HepG2 (cell line): ENCODE results near the gene SPACA5B. TPM values are rescaled to one million over a fixed set of nuclear protein-coding genes. Genes with fewer than 3 reads are reported as not detected.

Source experiments
- ATAC-seq: fragments of 200-7000 bp; cut with Tn5 transposase; 3 replicates; pipeline ENCODE4 v1.9.1; 2020; ENCODE audit warnings: mild to moderate bottlenecking, moderate library complexity
- BruUV-seq: library from RNA; stranded (reverse); fragments of 400-500 nt; replicated peaks from 2 replicates; lab custom pipeline; 2021; lab: Mats Ljungman, UMichigan
- CTCF ChIA-PET: fragments of 300-600 bp; formaldehyde crosslinking; extraction: SDS; loops from one replicate; lab custom pipeline; 2021; ENCODE audit warnings: low total read pairs, inconsistent platforms, low intra/inter-chr PET ratio; lab: Yijun Ruan, JAX
- POLR2A ChIA-PET: fragments of 350-600 bp; sonication (Branson Sonifier 250); formaldehyde crosslinking; loops from one replicate; lab custom pipeline; 2020; ENCODE audit warnings: antibody characterized with exemption, inconsistent platforms; lab: Yijun Ruan, JAX
- DNase-seq: peaks from one replicate; pipeline ENCODE4 v3.0.0-alpha.2; 2015; ENCODE audit warnings: low spot score
- FAIRE-seq: peaks from 3 replicates; lab custom pipeline; 2011; peaks lifted over from hg19 to GRCh38; lab: Jason Lieb, UNC
- H2AFZ ChIP-seq: one replicate; pipeline ENCODE4 v1.6.1; 2011; ENCODE audit warnings: low read length, inconsistent platforms
- H3K27ac ChIP-seq: fragments of 300-600 bp; 3 replicates; pipeline ENCODE4 v1.8.0; 2011; ENCODE audit warnings: mixed run types, mild to moderate bottlenecking, mixed read lengths, low read length, inconsistent platforms; ENCODE audit not compliant: insufficient read depth; ENCODE audit errors: extremely low read length
- H3K27me3 ChIP-seq, 2 experiments: fragments of 200-600 bp in 1 of 2; 2 replicates in 1 of 2; 3 replicates in 1 of 2; pipeline versions ENCODE4 v1.6.0 to v1.8.0; 2011; ENCODE audit warnings: low read length in 2 of 2, mild to moderate bottlenecking in 2 of 2, moderate library complexity in 2 of 2, inconsistent platforms in 1 of 2; ENCODE audit not compliant: insufficient read depth in 2 of 2, control insufficient read depth in 1 of 2
- H3K36me3 ChIP-seq, 2 experiments: fragments of 200-600 bp in 1 of 2; replicated peaks in 1 of 2; 2 replicates in 1 of 2; 3 replicates in 1 of 2; pipeline versions ENCODE4 v1.5.1 to v1.8.0; 2011; ENCODE audit warnings: low read length in 2 of 2, inconsistent platforms in 1 of 2; ENCODE audit not compliant: insufficient read depth in 2 of 2, control insufficient read depth in 1 of 2
- H3K4me1 ChIP-seq: 2 replicates; pipeline ENCODE4 v1.5.1; 2012; ENCODE audit warnings: low read length, inconsistent platforms; ENCODE audit not compliant: insufficient read depth
- H3K4me2 ChIP-seq: 2 replicates; pipeline ENCODE4 v1.6.0; 2011; ENCODE audit warnings: low read depth, low read length, inconsistent platforms
- H3K4me3 ChIP-seq, 3 experiments: fragments of 200-600 bp in 1 of 3; sonication (generic), shearing (Covaris generic) in 1 of 3; replicated peaks in 1 of 3; 2 replicates each; pipeline ENCODE4 v1.5.1; 2011 to 2016; ENCODE audit warnings: low read length in 3 of 3, inconsistent platforms in 2 of 3, low read depth in 2 of 3, mild to moderate bottlenecking in 2 of 3, control low read depth in 1 of 3, mixed read lengths in 1 of 3; ENCODE audit not compliant: insufficient read depth in 1 of 3
- H3K79me2 ChIP-seq: one replicate; pipeline ENCODE4 v1.6.1; 2011; ENCODE audit warnings: low read length, inconsistent platforms; ENCODE audit not compliant: insufficient read depth
- H3K9ac ChIP-seq: 2 replicates; pipeline ENCODE4 v1.6.0; 2011; ENCODE audit warnings: mild to moderate bottlenecking, low read depth, low read length, inconsistent platforms; ENCODE audit not compliant: insufficient read depth
- H3K9me3 ChIP-seq: 2 replicates; pipeline ENCODE4 v1.5.1; 2012; ENCODE audit warnings: mild to moderate bottlenecking, low read length
- H4K20me1 ChIP-seq: 2 replicates; pipeline ENCODE4 v1.6.0; 2011; ENCODE audit warnings: inconsistent platforms, mild to moderate bottlenecking, low read length, moderate library complexity; ENCODE audit not compliant: insufficient read depth
- MLLT10 ChIP-seq: sonication (generic); formaldehyde crosslinking; IDR thresholded peaks from 2 replicates; pipeline ENCODE4 v1.4.0; 2020; ENCODE audit warnings: missing genetic modification reagents
- PRDM15 ChIP-seq: sonication (generic); formaldehyde crosslinking; IDR thresholded peaks from 2 replicates; pipeline ENCODE4 v1.4.0; 2020; ENCODE audit warnings: missing genetic modification reagents
- STAG1 ChIP-seq: sonication (generic); formaldehyde crosslinking; IDR thresholded peaks from 2 replicates; pipeline ENCODE4 v1.4.0; 2020; ENCODE audit warnings: missing genetic modification reagents
- TBL1XR1 ChIP-seq: fragments of 150-350 bp; IDR thresholded peaks from 2 replicates; pipeline ENCODE4 v1.6.1; 2014; ENCODE audit warnings: borderline replicate concordance, low read length; ENCODE audit not compliant: partially characterized antibody
- ZBED4 ChIP-seq: sonication (generic); formaldehyde crosslinking; IDR thresholded peaks from 2 replicates; pipeline ENCODE4 v1.4.0; 2020; ENCODE audit warnings: missing genetic modification reagents, borderline replicate concordance
- ZNF318 ChIP-seq: sonication (generic); formaldehyde crosslinking; IDR thresholded peaks from 2 replicates; pipeline ENCODE4 v1.4.0; 2020; ENCODE audit warnings: mild to moderate bottlenecking, missing genetic modification reagents
- WGBS: methylation state at CpG from one replicate; pipeline ENCODE4 v1.1.6; 2017; ENCODE audit warnings: low lambda C conversion rate; 5-methylcytosine and 5-hydroxymethylcytosine counted together
- in situ Hi-C: cut with HindIII; loops from 2 replicates; pipeline ENCODE4 v1.10.0; 2017; ENCODE audit warnings: low pct_unique_long_range_greater_than_20kb; ENCODE audit not compliant: extremely low pct_ligation_motif_present
- intact Hi-C: fragments of 100-400 bp; cut with micrococcal nuclease; formaldehyde crosslinking; loops from one replicate; pipeline ENCODE4 v1.10.0; 2022; ENCODE audit not compliant: unreplicated experiment
- polyA plus RNA-seq, 8 experiments: library from polyadenylated mRNA; depleted of rRNA in 3 of 8; stranded (reverse) in 7 of 8; unstranded in 1 of 8; fragments of >200 nt; fragmentation: Illumina TruSeq in 4 of 8; extraction: Trizol in 4 of 8; gene quantifications; 2 replicates each; pipeline versions ENCODE4 v1.2.1 to v1.2.3, GENCODE V29; 2011 to 2016; ENCODE audit warnings: low read depth in 4 of 8, missing spikeins in 1 of 8, mixed read lengths in 1 of 8; ENCODE audit not compliant: insufficient read depth in 1 of 8
- total RNA-seq, 5 experiments: library from RNA; depleted of rRNA; stranded (reverse); fragments of >200 nt; fragmentation: Illumina TruSeq; extraction: Trizol; gene quantifications; 2 replicates each; pipeline ENCODE4 v1.2.3, GENCODE V29; 2016; ENCODE audit warnings: low read depth in 1 of 5

SPACA5B gene
- total and polyA plus RNA-seq, 2 of the 13 experiments (the other 11 are each of a cell fraction or from before 2014, with no cell fraction given) = not detected

GRCh38 chrX:48083212-48083611, 47.2 kb upstream of the SPACA5B start (continued):
- TF ChIP-seq ZNF318 = no peak
- peak; percentile 53 for TF ChIP-seq STAG1 (CRISPR knock-in tag)
- TF ChIP-seq, all 625 proteins: peak for 2

- 47% methylated on average over 3 of the region's 5 CpGs for WGBS
- DNase-seq (no peak), ATAC-seq (no peak), FAIRE-seq (no peak)
- Histone ChIP-seq H3K27me3 (no peaks in the 10 kb centered on the region), H3K36me3 (no peaks in the 10 kb centered on the region), H3K9ac (no peak overlapping the region), H3K27ac (no peak overlapping the region), H3K79me2 (no peaks in the 10 kb centered on the region), H4K20me1 (no peaks in the 10 kb centered on the region), H3K4me2 (no peak overlapping the region), H3K4me1 (no peaks in the 10 kb centered on the region), H2AFZ (no peak overlapping the region), H3K9me3 (no peaks in the 10 kb centered on the region), H3K4me3 (no peak overlapping the region)
- in situ Hi-C loops = loop anchor here (5.0 kb wide), 1 partner anchor 409 kb away; no protein-coding TSS in a partner anchor
- no TSS peak for BruUV-seq
- ChIA-PET POLR2A (no interaction called here), CTCF (interaction anchor here (1.1 to 1.8 kb wide), 2 partner anchors 411 to 428 kb away, joined by 3 to 6 read pairs; no protein-coding TSS in a partner anchor)
- intact Hi-C loops = loop anchor here (10.0 kb wide), 1 partner anchor 411 kb away; no protein-coding TSS in a partner anchor
- TF ChIP-seq PRDM15 (CRISPR knock-in tag) (no peak), MLLT10 (CRISPR knock-in tag) (no peak), TBL1XR1 (no peak), ZBED4 (CRISPR knock-in tag) (no peak)
Observed at GRCh38 chrX:48083706-48084105, 46.7 kb upstream of the SPACA5B start.
